Activated T-helper 1 cell treated with Interleukin-2 at 50 U/mL for 16 hours (primary cell): ENCODE measurements around the gene KDM4B.

Source experiments
- DNase-seq: peaks from one replicate; pipeline ENCODE4 v3.0.0-alpha.2; 2020; ENCODE audit warnings: low read depth

The KDM4B gene

GRCh38 chr19:5051619-5052018 is 82.7 kb downstream of the KDM4B start:
- DNase-seq = no peak

GRCh38 chr19:5052515-5052914 is 83.6 kb downstream of the KDM4B start:
- DNase-seq = no peak

- no peak for DNase-seq
Observed at GRCh38 chr19:5052945-5053485, 84.1 kb downstream of the KDM4B start.

GRCh38 chr19:5053661-5054060 is 84.7 kb downstream of the KDM4B start:
- DNase-seq = no peak

GRCh38 chr19:5054551-5055456 is 85.9 kb downstream of the KDM4B start:
- DNase-seq = no peak

- no peak for DNase-seq
Observed at GRCh38 chr19:5055457-5055776, 86.5 kb downstream of the KDM4B start.

GRCh38 chr19:5057860-5058259 is 88.9 kb downstream of the KDM4B start:
- DNase-seq = no peak

GRCh38 chr19:5058521-5059212 is 89.8 kb downstream of the KDM4B start:
- DNase-seq = no peak

GRCh38 chr19:5059213-5059574 is 90.3 kb downstream of the KDM4B start:
- DNase-seq = no peak

GRCh38 chr19:5059793-5060192 is 90.9 kb downstream of the KDM4B start:
- no peak for DNase-seq

GRCh38 chr19:5062195-5062594 is 93.3 kb downstream of the KDM4B start:
- DNase-seq = no peak

- no peak for DNase-seq
Observed at GRCh38 chr19:5062799-5063198, 93.9 kb downstream of the KDM4B start.

GRCh38 chr19:5063873-5064645 is 95.1 kb downstream of the KDM4B start:
- no peak for DNase-seq

- no peak for DNase-seq
Observed at GRCh38 chr19:5064896-5065295, 96.0 kb downstream of the KDM4B start.

- DNase-seq = no peak
Observed at GRCh38 chr19:5065663-5066093, 96.8 kb downstream of the KDM4B start.

GRCh38 chr19:5066768-5067167 is 97.9 kb downstream of the KDM4B start:
- no peak for DNase-seq

- no peak for DNase-seq
Observed at GRCh38 chr19:5067678-5068077, 98.8 kb downstream of the KDM4B start.

GRCh38 chr19:5068233-5069072 is 99.5 kb downstream of the KDM4B start:
- no peak for DNase-seq

GRCh38 chr19:5070331-5070730 is 101.4 kb downstream of the KDM4B start:
- no peak for DNase-seq

GRCh38 chr19:5070930-5071329 is 102.0 kb downstream of the KDM4B start:
- no peak for DNase-seq

- DNase-seq = no peak
Observed at GRCh38 chr19:5071579-5071978, 102.7 kb downstream of the KDM4B start.

GRCh38 chr19:5072115-5072514 is 103.2 kb downstream of the KDM4B start:
- DNase-seq = no peak
